DND-41 (cell line): ENCODE measurements around the gene MOV10L1.
A peak's percentile ranks its signal among the peaks of the same experiment; 100 is the strongest.

Experiments used
- ATAC-seq: fragments of 200-7000 bp; cut with Tn5 transposase; 3 replicates; pipeline ENCODE4 v1.9.1; 2021; ENCODE audit warnings: low read depth; ENCODE audit not compliant: insufficient read depth
- DNase-seq: peaks from one replicate; pipeline ENCODE4 v3.0.0-alpha.2; 2020
- H2AFZ ChIP-seq: 2 replicates; pipeline ENCODE4 v1.6.0; 2012; ENCODE audit warnings: low read depth, low read length
- H3K27ac ChIP-seq: 2 replicates; pipeline ENCODE4 v1.5.1; 2012; ENCODE audit warnings: low read length, inconsistent platforms
- H3K27me3 ChIP-seq: fragments of 200-600 bp; sonication (generic); 2 replicates; pipeline ENCODE4 v1.6.0; 2012; ENCODE audit warnings: low read length, mild to moderate bottlenecking, inconsistent platforms; ENCODE audit not compliant: insufficient read depth, poor library complexity
- H3K36me3 ChIP-seq: 2 replicates; pipeline ENCODE4 v1.5.1; 2012; ENCODE audit warnings: low read length, inconsistent platforms; ENCODE audit not compliant: insufficient read depth
- H3K4me1 ChIP-seq: 2 replicates; pipeline ENCODE4 v1.5.1; 2012; ENCODE audit warnings: mild to moderate bottlenecking, low read length; ENCODE audit not compliant: insufficient read depth
- H3K4me2 ChIP-seq: 2 replicates; pipeline ENCODE4 v1.6.0; 2012; ENCODE audit warnings: mild to moderate bottlenecking, moderate library complexity, low read length, inconsistent platforms; ENCODE audit not compliant: insufficient read depth
- H3K4me3 ChIP-seq, 2 experiments: fragments of 200-600 bp in 1 of 2; shearing (Covaris generic) in 1 of 2; 2 replicates each; pipeline ENCODE4 v1.5.1; 2012 to 2016; ENCODE audit warnings: inconsistent platforms in 2 of 2, low read length in 2 of 2, mild to moderate bottlenecking in 2 of 2, low read depth in 1 of 2, moderate library complexity in 1 of 2
- H3K79me2 ChIP-seq: 2 replicates; pipeline ENCODE4 v1.6.0; 2012; ENCODE audit warnings: low read length, inconsistent platforms; ENCODE audit not compliant: insufficient read depth
- H3K9ac ChIP-seq: 2 replicates; pipeline ENCODE4 v1.6.0; 2012; ENCODE audit warnings: low read depth, mild to moderate bottlenecking, inconsistent platforms, low read length, moderate library complexity
- H3K9me3 ChIP-seq: 2 replicates; pipeline ENCODE4 v1.5.1; 2012; ENCODE audit warnings: low read length, moderate library complexity, mild to moderate bottlenecking, inconsistent platforms; ENCODE audit not compliant: insufficient read depth, severe bottlenecking
- H4K20me1 ChIP-seq: 2 replicates; pipeline ENCODE4 v1.6.0; 2012; ENCODE audit warnings: low read length; ENCODE audit not compliant: insufficient read depth
- CTCF ChIP-seq: IDR thresholded peaks from 2 replicates; pipeline ENCODE4 v1.5.1; 2012; ENCODE audit warnings: borderline replicate concordance, low read length, moderate library complexity, mild to moderate bottlenecking; ENCODE audit not compliant: poor library complexity, severe bottlenecking; ENCODE audit errors: extremely low read depth
- EZH2 ChIP-seq: IDR thresholded peaks from 3 replicates; pipeline ENCODE4 v1.6.1; 2012; ENCODE audit warnings: borderline replicate concordance, low read depth, mild to moderate bottlenecking, moderate library complexity, low read length, inconsistent platforms; ENCODE audit not compliant: severe bottlenecking

Gene MOV10L1

GRCh38 chr22:50044485-50045118 lies 45.2 kb upstream of the MOV10L1 start:
- Histone ChIP-seq H3K36me3 (no peaks in the 10 kb centered on the region), H3K27me3 (no peaks in the 10 kb centered on the region), H3K79me2 (no peaks in the 10 kb centered on the region), H3K4me1 (no peaks in the 10 kb centered on the region), H3K27ac (no peak overlapping the region), H3K4me3 (no peak overlapping the region), H4K20me1 (0 out of 2 replicates have a peak, but pooled peaks cover 4% of the 10 kb centered on the region), H3K4me2 (no peak overlapping the region), H3K9me3 (no peaks in the 10 kb centered on the region), H2AFZ (no peak overlapping the region), H3K9ac (no peak overlapping the region)
- no peak for TF ChIP-seq EZH2
- no peak for TF ChIP-seq CTCF
- ATAC-seq = peak; percentile 50
- peak; percentile 26 for DNase-seq

DNA sequence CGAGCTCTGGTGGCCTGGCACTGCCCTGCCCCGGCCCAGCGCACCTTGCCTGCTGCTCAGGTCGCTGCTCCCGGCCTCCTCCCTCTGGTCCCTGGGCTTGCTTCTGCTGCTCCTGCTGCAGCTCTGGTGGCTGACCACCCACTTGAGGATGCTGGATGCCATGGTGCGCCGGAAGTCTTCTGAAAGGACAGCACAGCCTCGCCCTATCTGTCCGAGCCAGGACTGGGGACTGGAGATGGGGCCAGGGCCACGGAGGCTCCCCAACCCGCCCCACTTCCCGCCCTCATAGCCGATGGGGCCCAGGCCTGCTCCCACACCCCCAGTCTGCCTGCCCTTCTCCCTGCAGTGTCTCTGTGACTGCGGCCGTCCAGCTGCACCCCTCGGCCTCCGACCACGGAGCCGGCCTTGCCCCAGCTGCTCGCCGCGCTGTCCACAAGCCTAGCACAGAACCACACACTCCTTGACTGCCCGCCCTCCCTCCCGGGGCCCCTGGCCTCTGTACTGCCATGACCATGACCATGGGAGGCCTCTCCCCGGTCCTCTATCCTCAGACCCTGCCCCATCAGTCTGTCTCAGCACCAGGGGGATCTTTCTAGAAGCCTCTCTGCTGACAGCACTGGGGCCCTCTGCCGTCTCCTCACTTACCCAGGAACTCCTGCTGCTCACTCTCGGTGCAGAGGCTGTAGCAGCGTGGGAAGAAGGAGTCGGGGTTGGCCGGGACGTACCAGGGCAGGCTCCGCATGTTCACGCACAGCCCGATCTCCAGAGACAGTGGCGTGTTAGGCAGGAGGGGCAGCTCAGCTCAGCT lies 44.4 kb upstream of the MOV10L1 start:
- TF ChIP-seq CTCF (no peak), EZH2 (no peak)
- Histone ChIP-seq H3K9ac (no peak overlapping the region), H3K36me3 (no peaks in the 10 kb centered on the region), H3K4me1 (no peaks in the 10 kb centered on the region), H3K27ac (no peak overlapping the region), H4K20me1 (0 out of 2 replicates have a peak, but pooled peaks cover 4% of the 10 kb centered on the region), H3K9me3 (no peaks in the 10 kb centered on the region), H3K27me3 (no peaks in the 10 kb centered on the region), H2AFZ (no peak overlapping the region), H3K4me2 (no peak overlapping the region), H3K4me3 (no peak overlapping the region), H3K79me2 (no peaks in the 10 kb centered on the region)
- ATAC-seq = no peak
- DNase-seq = no peak

DNA sequence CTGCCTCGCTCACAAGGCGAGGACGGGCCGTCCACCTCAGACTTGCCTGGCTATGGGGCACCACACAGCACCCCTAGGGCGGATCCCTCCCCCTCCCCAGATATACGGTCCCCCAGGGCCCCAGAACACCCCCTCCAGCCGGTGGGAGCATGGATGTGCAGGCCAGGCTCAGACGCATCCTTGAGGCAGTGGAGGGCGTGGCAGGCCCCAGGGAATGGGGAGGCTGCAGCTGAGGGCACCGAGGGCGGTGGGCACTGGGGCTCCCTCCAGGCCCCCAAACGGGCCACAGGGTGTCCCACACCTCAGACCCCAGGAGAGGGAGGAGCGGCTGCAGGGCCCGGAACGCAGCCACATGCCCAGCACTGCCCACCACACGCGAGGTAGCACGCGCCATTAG lies 43.8 kb upstream of the MOV10L1 start:
- no peak overlapping the region for H3K4me3 ChIP-seq
- H3K36me3 ChIP-seq = no peaks in the 10 kb centered on the region
- no peak overlapping the region for H3K9ac ChIP-seq
- H2AFZ ChIP-seq = no peak overlapping the region
- no peak overlapping the region for H3K27ac ChIP-seq
- H4K20me1 ChIP-seq = 0 out of 2 replicates have a peak, but pooled peaks cover 4% of the 10 kb centered on the region
- no peak overlapping the region for H3K4me2 ChIP-seq
- ATAC-seq (no peak), DNase-seq (no peak)
- no peaks in the 10 kb centered on the region for H3K79me2 ChIP-seq
- no peak for TF ChIP-seq EZH2
- TF ChIP-seq CTCF = no peak
- H3K27me3 ChIP-seq = no peaks in the 10 kb centered on the region
- H3K9me3 ChIP-seq = no peaks in the 10 kb centered on the region
- H3K4me1 ChIP-seq = no peaks in the 10 kb centered on the region
